Measurements from ENCODE around the gene SNX33. TPM values are rescaled to one million over a fixed set of nuclear protein-coding genes. Genes with fewer than 3 reads are reported as not detected.
"Not testable (repeated sequence)": the region's sequence is repeated elsewhere in the genome, so short reads cannot be mapped to it uniquely, and the experiment has no call there.

Gene SNX33
- total RNA-seq, 2 experiments from 2014 or later = 2.2 to 2.4 TPM

GRCh38 chr15:75705375-75705774 lies 57.7 kb downstream of the SNX33 start:
- H3K27me3 Mint-ChIP-seq; H3K27ac Mint-ChIP-seq; intact Hi-C loops (cut with DNase I, micrococcal nuclease); H3K9me3 Mint-ChIP-seq (ENCODE audit: low read depth); H3K4me1 Mint-ChIP-seq; H3K36me3 Mint-ChIP-seq (ENCODE audit: low read depth); POLR2A ChIA-PET; ATAC-seq; DNase-seq; CTCF ChIA-PET; H3K4me3 Mint-ChIP-seq: not testable (repeated sequence)

GRCh38 chr15:75705854-75706681 lies 58.4 kb downstream of the SNX33 start:
- Mint-ChIP-seq H3K9me3 (ENCODE audit: low read depth) (no peaks in the 10 kb centered on the region), H3K27me3 (no peaks in the 10 kb centered on the region), H3K27ac (no peak overlapping the region), H3K4me3 (no peak overlapping the region), H3K36me3 (ENCODE audit: low read depth) (no peaks in the 10 kb centered on the region), H3K4me1 (no peaks in the 10 kb centered on the region)
- ChIA-PET CTCF (no interaction called here), POLR2A (no interaction called here)
- intact Hi-C loops (cut with DNase I, micrococcal nuclease) = no loop called here
- ATAC-seq (no peak), DNase-seq (no peak)

- Mint-ChIP-seq H3K27me3 (peaks cover 2% of the 10 kb centered on the region), H3K4me3 (no peak overlapping the region), H3K27ac (no peak overlapping the region), H3K36me3 (ENCODE audit: low read depth) (no peaks in the 10 kb centered on the region), H3K4me1 (no peaks in the 10 kb centered on the region), H3K9me3 (ENCODE audit: low read depth) (no peaks in the 10 kb centered on the region)
- DNase-seq = no peak
- CTCF ChIA-PET = no interaction called here
- intact Hi-C loops (cut with DNase I, micrococcal nuclease) = no loop called here
- POLR2A ChIA-PET = no interaction called here
- ATAC-seq = no peak
These were observed 58.9 kb downstream of the SNX33 start for GRCh38 chr15:75706682-75706954.

- H3K36me3 Mint-ChIP-seq (ENCODE audit: low read depth); POLR2A ChIA-PET; H3K4me1 Mint-ChIP-seq: not testable (repeated sequence)
These were observed 61.7 kb downstream of the SNX33 start for GRCh38 chr15:75709458-75709857.

GRCh38 chr15:75710874-75711273 lies 63.2 kb downstream of the SNX33 start:
- H3K9me3 Mint-ChIP-seq (ENCODE audit: low read depth); H3K27ac Mint-ChIP-seq; intact Hi-C loops (cut with DNase I, micrococcal nuclease); H3K4me1 Mint-ChIP-seq; POLR2A ChIA-PET; H3K36me3 Mint-ChIP-seq (ENCODE audit: low read depth); DNase-seq; ATAC-seq; H3K4me3 Mint-ChIP-seq; CTCF ChIA-PET: not testable (repeated sequence)
- H3K27me3 Mint-ChIP-seq = peaks cover 11% of the 10 kb centered on the region

More at GRCh38 chr15:75709458-75709857, 61.7 kb downstream of the SNX33 start:
- H3K27ac Mint-ChIP-seq; DNase-seq; ATAC-seq; H3K9me3 Mint-ChIP-seq (ENCODE audit: low read depth); intact Hi-C loops (cut with DNase I, micrococcal nuclease); CTCF ChIA-PET; H3K4me3 Mint-ChIP-seq: not testable (repeated sequence)
- H3K27me3 Mint-ChIP-seq = peaks cover 11% of the 10 kb centered on the region

GRCh38 chr15:75711495-75711894 lies 63.8 kb downstream of the SNX33 start:
- H3K9me3 Mint-ChIP-seq (ENCODE audit: low read depth); CTCF ChIA-PET; ATAC-seq; intact Hi-C loops (cut with DNase I, micrococcal nuclease); H3K4me1 Mint-ChIP-seq; H3K4me3 Mint-ChIP-seq; H3K27ac Mint-ChIP-seq; DNase-seq; H3K36me3 Mint-ChIP-seq (ENCODE audit: low read depth); POLR2A ChIA-PET: not testable (repeated sequence)
- H3K27me3 Mint-ChIP-seq = peaks cover 11% of the 10 kb centered on the region

Other genes starting within 250 kb of the SNX33 start
- 10 to 100 TPM; 87.4 to 92.0 TPM for gene SIN3A, start 196.2 kb upstream of the SNX33 start, total RNA-seq
- 10 to 100 TPM; 15.0 to 16.5 TPM for gene PTPN9, start 68.6 kb upstream of the SNX33 start, total RNA-seq
- 10 to 100 TPM; 37.4 to 40.3 TPM for gene SNUPN, start 22.2 kb upstream of the SNX33 start, total RNA-seq
- 10 to 100 TPM; 80.3 to 87.5 TPM for gene IMP3, start 7.7 kb upstream of the SNX33 start, total RNA-seq
- not detected for gene CSPG4, start 64.9 kb downstream of the SNX33 start, total RNA-seq
- gene UBE2Q2, start 195.5 kb downstream of the SNX33 start, total RNA-seq = 10 to 100 TPM; 14.9 to 15.1 TPM